HepG2 (cell line): ENCODE measurements around the gene HDLBP. TPM values are rescaled to one million over a fixed set of nuclear protein-coding genes. Genes with fewer than 3 reads are reported as not detected.

Experiments
- ATAC-seq: fragments of 200-7000 bp; cut with Tn5 transposase; 3 replicates; pipeline ENCODE4 v1.9.1; 2020; ENCODE audit warnings: mild to moderate bottlenecking, moderate library complexity
- BruUV-seq: library from RNA; stranded (reverse); fragments of 400-500 nt; replicated peaks from 2 replicates; lab custom pipeline; 2021; lab: Mats Ljungman, UMichigan
- CTCF ChIA-PET: fragments of 300-600 bp; formaldehyde crosslinking; extraction: SDS; loops from one replicate; lab custom pipeline; 2021; ENCODE audit warnings: low total read pairs, inconsistent platforms, low intra/inter-chr PET ratio; lab: Yijun Ruan, JAX
- POLR2A ChIA-PET: fragments of 350-600 bp; sonication (Branson Sonifier 250); formaldehyde crosslinking; loops from one replicate; lab custom pipeline; 2020; ENCODE audit warnings: antibody characterized with exemption, inconsistent platforms; lab: Yijun Ruan, JAX
- DNase-seq: peaks from one replicate; pipeline ENCODE4 v3.0.0-alpha.2; 2015; ENCODE audit warnings: low spot score
- FAIRE-seq: peaks from 3 replicates; lab custom pipeline; 2011; peaks lifted over from hg19 to GRCh38; lab: Jason Lieb, UNC
- H2AFZ ChIP-seq: one replicate; pipeline ENCODE4 v1.6.1; 2011; ENCODE audit warnings: low read length, inconsistent platforms
- H3K27ac ChIP-seq: fragments of 300-600 bp; 3 replicates; pipeline ENCODE4 v1.8.0; 2011; ENCODE audit warnings: mixed run types, mild to moderate bottlenecking, mixed read lengths, low read length, inconsistent platforms; ENCODE audit not compliant: insufficient read depth; ENCODE audit errors: extremely low read length
- H3K27me3 ChIP-seq, 2 experiments: fragments of 200-600 bp in 1 of 2; 2 replicates in 1 of 2; 3 replicates in 1 of 2; pipeline versions ENCODE4 v1.6.0 to v1.8.0; 2011; ENCODE audit warnings: low read length in 2 of 2, mild to moderate bottlenecking in 2 of 2, moderate library complexity in 2 of 2, inconsistent platforms in 1 of 2; ENCODE audit not compliant: insufficient read depth in 2 of 2, control insufficient read depth in 1 of 2
- H3K36me3 ChIP-seq, 2 experiments: fragments of 200-600 bp in 1 of 2; replicated peaks in 1 of 2; 2 replicates in 1 of 2; 3 replicates in 1 of 2; pipeline versions ENCODE4 v1.5.1 to v1.8.0; 2011; ENCODE audit warnings: low read length in 2 of 2, inconsistent platforms in 1 of 2; ENCODE audit not compliant: insufficient read depth in 2 of 2, control insufficient read depth in 1 of 2
- H3K4me1 ChIP-seq: 2 replicates; pipeline ENCODE4 v1.5.1; 2012; ENCODE audit warnings: low read length, inconsistent platforms; ENCODE audit not compliant: insufficient read depth
- H3K4me2 ChIP-seq: 2 replicates; pipeline ENCODE4 v1.6.0; 2011; ENCODE audit warnings: low read depth, low read length, inconsistent platforms
- H3K4me3 ChIP-seq, 3 experiments: fragments of 200-600 bp in 1 of 3; sonication (generic), shearing (Covaris generic) in 1 of 3; replicated peaks in 1 of 3; 2 replicates each; pipeline ENCODE4 v1.5.1; 2011 to 2016; ENCODE audit warnings: low read length in 3 of 3, inconsistent platforms in 2 of 3, low read depth in 2 of 3, mild to moderate bottlenecking in 2 of 3, control low read depth in 1 of 3, mixed read lengths in 1 of 3; ENCODE audit not compliant: insufficient read depth in 1 of 3
- H3K79me2 ChIP-seq: one replicate; pipeline ENCODE4 v1.6.1; 2011; ENCODE audit warnings: low read length, inconsistent platforms; ENCODE audit not compliant: insufficient read depth
- H3K9ac ChIP-seq: 2 replicates; pipeline ENCODE4 v1.6.0; 2011; ENCODE audit warnings: mild to moderate bottlenecking, low read depth, low read length, inconsistent platforms; ENCODE audit not compliant: insufficient read depth
- H3K9me3 ChIP-seq: 2 replicates; pipeline ENCODE4 v1.5.1; 2012; ENCODE audit warnings: mild to moderate bottlenecking, low read length
- H4K20me1 ChIP-seq: 2 replicates; pipeline ENCODE4 v1.6.0; 2011; ENCODE audit warnings: inconsistent platforms, mild to moderate bottlenecking, low read length, moderate library complexity; ENCODE audit not compliant: insufficient read depth
- AGO1 ChIP-seq: fragments of 200-400 bp; formaldehyde crosslinking; IDR thresholded peaks from 2 replicates; pipeline ENCODE4 v1.6.1; 2017; ENCODE audit warnings: mild to moderate bottlenecking, low read depth, low read length, moderate library complexity; ENCODE audit not compliant: poor library complexity, severe bottlenecking
- AGO2 ChIP-seq: fragments of 200-400 bp; formaldehyde crosslinking; optimal IDR thresholded peaks from 2 replicates; pipeline ENCODE3; 2017; ENCODE audit warnings: mild to moderate bottlenecking, low read depth, low read length, moderate library complexity
- AKAP8 ChIP-seq: sonication (generic); formaldehyde crosslinking; IDR thresholded peaks from 2 replicates; pipeline ENCODE4 v1.5.1; 2020; ENCODE audit warnings: mild to moderate bottlenecking, missing genetic modification reagents
- HNRNPL ChIP-seq: fragments of 200-400 bp; formaldehyde crosslinking; IDR thresholded peaks from 2 replicates; pipeline ENCODE4 v1.6.1; 2017; ENCODE audit warnings: mild to moderate bottlenecking, low read depth, low read length
- NFKB2 ChIP-seq: sonication (generic); formaldehyde crosslinking; IDR thresholded peaks from 2 replicates; pipeline ENCODE4 v1.4.0; 2020; ENCODE audit warnings: missing genetic modification reagents, borderline replicate concordance
- PCBP1 ChIP-seq: fragments of 200-400 bp; formaldehyde crosslinking; IDR thresholded peaks from 2 replicates; pipeline ENCODE4 v1.6.1; 2017; ENCODE audit warnings: mild to moderate bottlenecking, low read depth, low read length, borderline replicate concordance
- POLR2A ChIP-seq, 2 experiments: IDR thresholded peaks; 2 replicates each; pipeline ENCODE4 v1.6.1; 2011; ENCODE audit warnings: low read depth in 2 of 2, low read length in 2 of 2, mild to moderate bottlenecking in 1 of 2, moderate library complexity in 1 of 2; ENCODE audit not compliant: insufficient read depth in 1 of 2
- POLR2AphosphoS5 ChIP-seq: IDR thresholded peaks from 2 replicates; pipeline ENCODE4 v1.6.1; 2012; ENCODE audit warnings: low read depth, low read length
- POLR2G ChIP-seq: fragments of 200-400 bp; formaldehyde crosslinking; IDR thresholded peaks from 2 replicates; pipeline ENCODE4 v1.6.1; 2018; ENCODE audit warnings: mild to moderate bottlenecking, low read depth, low read length, moderate library complexity
- RBM22 ChIP-seq: fragments of 200-400 bp; formaldehyde crosslinking; optimal IDR thresholded peaks from 2 replicates; pipeline ENCODE3; 2017; ENCODE audit warnings: mild to moderate bottlenecking, low read length, moderate library complexity
- RXRA ChIP-seq: sonication (generic); formaldehyde crosslinking; IDR thresholded peaks from 2 replicates; pipeline ENCODE4 v1.5.1; 2020; ENCODE audit warnings: missing genetic modification reagents
- TAF1 ChIP-seq: sonication (generic); formaldehyde crosslinking; IDR thresholded peaks from 2 replicates; pipeline ENCODE4 v1.4.0; 2020; ENCODE audit warnings: missing genetic modification reagents
- ZNF383 ChIP-seq: sonication (generic); formaldehyde crosslinking; IDR thresholded peaks from 2 replicates; pipeline ENCODE4 v1.4.0; 2020; ENCODE audit warnings: missing genetic modification reagents, mild to moderate bottlenecking, borderline replicate concordance
- ZNF605 ChIP-seq: sonication (generic); formaldehyde crosslinking; IDR thresholded peaks from 2 replicates; pipeline ENCODE4 v1.8.0; 2022; ENCODE audit warnings: mild to moderate bottlenecking, missing genetic modification reagents
- WGBS: methylation state at CpG from one replicate; pipeline ENCODE4 v1.1.6; 2017; ENCODE audit warnings: low lambda C conversion rate; 5-methylcytosine and 5-hydroxymethylcytosine counted together
- in situ Hi-C: cut with HindIII; loops from 2 replicates; pipeline ENCODE4 v1.10.0; 2017; ENCODE audit warnings: low pct_unique_long_range_greater_than_20kb; ENCODE audit not compliant: extremely low pct_ligation_motif_present
- intact Hi-C: fragments of 100-400 bp; cut with micrococcal nuclease; formaldehyde crosslinking; loops from one replicate; pipeline ENCODE4 v1.10.0; 2022; ENCODE audit not compliant: unreplicated experiment
- polyA plus RNA-seq, 8 experiments: library from polyadenylated mRNA; depleted of rRNA in 3 of 8; stranded (reverse) in 7 of 8; unstranded in 1 of 8; fragments of >200 nt; fragmentation: Illumina TruSeq in 4 of 8; extraction: Trizol in 4 of 8; gene quantifications; 2 replicates each; pipeline versions ENCODE4 v1.2.1 to v1.2.3, GENCODE V29; 2011 to 2016; ENCODE audit warnings: low read depth in 4 of 8, missing spikeins in 1 of 8, mixed read lengths in 1 of 8; ENCODE audit not compliant: insufficient read depth in 1 of 8
- total RNA-seq, 5 experiments: library from RNA; depleted of rRNA; stranded (reverse); fragments of >200 nt; fragmentation: Illumina TruSeq; extraction: Trizol; gene quantifications; 2 replicates each; pipeline ENCODE4 v1.2.3, GENCODE V29; 2016; ENCODE audit warnings: low read depth in 1 of 5
- TF ChIP-seq, protein P1 (sequence below), 2 experiments: sonication (generic) in 1 of 2; formaldehyde crosslinking in 1 of 2; IDR thresholded peaks; 2 replicates each; pipeline versions ENCODE4 v1.4.0 to v1.6.1; 2018 to 2020; ENCODE audit warnings: missing genetic modification reagents in 2 of 2, borderline replicate concordance in 1 of 2, low read depth in 1 of 2, mild to moderate bottlenecking in 1 of 2, missing biosample characterization in 1 of 2

The HDLBP gene
- total and polyA plus RNA-seq, 2 of the 13 experiments (the other 11 are each of a cell fraction or from before 2014, with no cell fraction given) = 464 to 707 TPM

DNA sequence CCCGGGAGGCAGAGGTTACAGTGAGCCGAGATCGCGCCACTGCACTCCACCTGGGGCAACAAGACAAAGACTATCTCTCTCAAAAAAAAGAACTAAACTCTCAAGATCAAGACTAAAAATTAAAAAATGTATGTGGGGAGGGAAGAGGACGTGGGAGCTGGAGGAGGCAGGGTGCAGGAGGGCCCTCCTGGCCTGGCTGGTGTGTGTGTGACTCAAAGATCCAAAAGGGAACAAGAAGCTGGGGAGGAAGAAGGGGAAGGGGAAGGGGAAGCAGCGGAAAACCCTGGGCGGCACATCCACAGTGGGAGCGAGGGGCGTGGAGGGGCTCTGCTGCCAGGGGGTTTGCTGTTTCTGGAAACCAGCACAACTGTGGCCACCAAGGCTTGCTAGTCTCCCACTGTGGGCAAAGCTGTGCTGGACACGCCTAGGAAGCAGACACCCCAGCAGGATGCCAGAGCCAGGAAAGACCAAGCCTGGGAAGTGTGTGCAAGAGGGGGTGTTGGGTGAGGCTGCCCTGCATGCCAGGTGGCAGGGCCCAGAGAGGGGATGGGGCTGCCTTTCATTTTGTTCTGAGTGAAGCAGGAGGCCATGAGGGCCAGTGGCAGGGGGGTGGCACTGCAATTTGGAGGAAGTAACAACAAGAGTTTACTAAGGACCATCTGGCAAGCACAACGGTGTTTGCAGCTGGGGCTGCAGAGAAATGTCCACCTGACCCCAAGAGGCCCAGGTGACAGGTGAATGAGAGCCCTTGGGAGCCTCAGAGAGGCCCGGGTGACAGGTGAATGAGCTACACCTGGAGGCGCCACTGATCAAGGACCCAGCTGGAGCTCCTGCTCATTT is 82.5 kb downstream of the HDLBP start:
- H3K4me2 ChIP-seq = no peak overlapping the region
- FAIRE-seq (no peak), DNase-seq (no peak), ATAC-seq (no peak)
- peaks cover 56% of the 10 kb centered on the region; the same call in 1 of the 2 replicates for H4K20me1 ChIP-seq
- no peak overlapping the region for H2AFZ ChIP-seq
- WGBS = 94% methylated on average over 12 of the region's 13 CpGs
- no peak overlapping the region for H3K27ac ChIP-seq
- CTCF ChIA-PET = no interaction called here
- TF ChIP-seq PCBP1 (0 out of 2 replicates have a peak, but pooled peaks have one; percentile 24), NFKB2 (CRISPR knock-in tag) (peak; percentile 44; the same call in 1 of the 2 replicates), HNRNPL (0 out of 2 replicates have a peak, but pooled peaks have one; percentile 27), AKAP8 (CRISPR knock-in tag) (peak; percentile 57; the same call in 1 of the 2 replicates), AGO2 (peak; percentile 92), POLR2AphosphoS5 (peak; percentile 25; the same call in 1 of the 2 replicates), ZNF605 (0 out of 2 replicates have a peak, but pooled peaks have one; percentile 17), RBM22 (peak; percentile 96), ZNF383 (CRISPR knock-in tag) (0 out of 2 replicates have a peak, but pooled peaks have one; percentile 44), POLR2G (peak; percentile 40; the same call in 1 of the 2 replicates), AGO1 (peak; percentile 87), POLR2A (IDR thresholded peaks at IDR 0.05; ENCODE audit: insufficient read depth in 1 of 2, low read depth in 2 of 2, low read length in 2 of 2) (peak in 1 of 2 experiments; percentile 34; a peak in 1 of 4 replicates), RXRA (CRISPR knock-in tag) (no peak), TAF1 (no peak)
- TF ChIP-seq, protein P1, sequence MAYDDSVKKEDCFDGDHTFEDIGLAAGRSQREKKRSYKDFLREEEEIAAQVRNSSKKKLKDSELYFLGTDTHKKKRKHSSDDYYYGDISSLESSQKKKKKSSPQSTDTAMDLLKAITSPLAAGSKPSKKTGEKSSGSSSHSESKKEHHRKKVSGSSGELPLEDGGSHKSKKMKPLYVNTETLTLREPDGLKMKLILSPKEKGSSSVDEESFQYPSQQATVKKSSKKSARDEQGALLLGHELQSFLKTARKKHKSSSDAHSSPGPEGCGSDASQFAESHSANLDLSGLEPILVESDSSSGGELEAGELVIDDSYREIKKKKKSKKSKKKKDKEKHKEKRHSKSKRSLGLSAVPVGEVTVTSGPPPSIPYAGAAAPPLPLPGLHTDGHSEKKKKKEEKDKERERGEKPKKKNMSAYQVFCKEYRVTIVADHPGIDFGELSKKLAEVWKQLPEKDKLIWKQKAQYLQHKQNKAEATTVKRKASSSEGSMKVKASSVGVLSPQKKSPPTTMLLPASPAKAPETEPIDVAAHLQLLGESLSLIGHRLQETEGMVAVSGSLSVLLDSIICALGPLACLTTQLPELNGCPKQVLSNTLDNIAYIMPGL (CRISPR knock-in tag; IDR thresholded peaks at IDR 0.05; ENCODE audit: borderline replicate concordance in 1 of 2, low read depth in 1 of 2) = no peak
- POLR2A ChIA-PET = interaction anchor here (1.2 to 2.0 kb wide), 3 partner anchors 9 to 83 kb away, joined by 4 to 8 read pairs (median 5); partner anchors contain the start of genes HDLBP and PASK
- no peak overlapping the region for H3K9ac ChIP-seq
- in situ Hi-C loops (no loop called here), intact Hi-C loops (no loop called here)
- no peaks in the 10 kb centered on the region for H3K9me3 ChIP-seq
- H3K27me3 ChIP-seq = no peaks in the 10 kb centered on the region
- peaks cover 69 to 97% of the 10 kb centered on the region in 2 experiments for H3K36me3 ChIP-seq
- no peak overlapping the region for H3K4me3 ChIP-seq
- peaks cover 9% of the 10 kb centered on the region for H3K4me1 ChIP-seq
- no TSS peak for BruUV-seq
- H3K79me2 ChIP-seq = peaks cover 2% of the 10 kb centered on the region
